GM12873 (cell line): Measurements from ENCODE around the gene CD81.

Experiments
- TF ChIP-seq, protein P1 (sequence below): IDR thresholded peaks from 2 replicates; pipeline ENCODE4 v1.5.1; 2012; ENCODE audit warnings: low read depth, mild to moderate bottlenecking, moderate library complexity, low read length, control low read depth; ENCODE audit not compliant: insufficient read depth; ENCODE audit errors: missing control alignments

CD81 gene

DNA sequence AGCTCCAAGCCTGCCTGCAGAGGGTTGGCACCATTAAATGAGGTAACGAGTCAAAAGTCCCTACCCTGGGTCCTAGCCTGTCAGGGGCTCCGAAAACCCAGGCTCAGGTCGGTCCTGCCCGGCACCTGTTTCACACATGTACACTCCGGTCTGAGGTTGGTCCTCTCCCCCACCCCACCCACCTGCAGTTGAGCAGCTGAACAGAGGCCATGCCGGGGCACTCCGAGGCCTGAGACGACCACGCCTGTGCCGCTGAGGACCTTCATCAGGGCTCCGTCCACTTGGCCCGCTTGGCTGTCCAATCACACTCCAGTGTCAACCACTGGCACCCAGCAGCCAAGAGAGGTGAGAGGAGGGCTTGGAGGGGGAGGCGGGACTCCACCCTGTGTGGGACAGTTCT lies 25.0 kb downstream of the CD81 start:
- TF ChIP-seq, protein P1, sequence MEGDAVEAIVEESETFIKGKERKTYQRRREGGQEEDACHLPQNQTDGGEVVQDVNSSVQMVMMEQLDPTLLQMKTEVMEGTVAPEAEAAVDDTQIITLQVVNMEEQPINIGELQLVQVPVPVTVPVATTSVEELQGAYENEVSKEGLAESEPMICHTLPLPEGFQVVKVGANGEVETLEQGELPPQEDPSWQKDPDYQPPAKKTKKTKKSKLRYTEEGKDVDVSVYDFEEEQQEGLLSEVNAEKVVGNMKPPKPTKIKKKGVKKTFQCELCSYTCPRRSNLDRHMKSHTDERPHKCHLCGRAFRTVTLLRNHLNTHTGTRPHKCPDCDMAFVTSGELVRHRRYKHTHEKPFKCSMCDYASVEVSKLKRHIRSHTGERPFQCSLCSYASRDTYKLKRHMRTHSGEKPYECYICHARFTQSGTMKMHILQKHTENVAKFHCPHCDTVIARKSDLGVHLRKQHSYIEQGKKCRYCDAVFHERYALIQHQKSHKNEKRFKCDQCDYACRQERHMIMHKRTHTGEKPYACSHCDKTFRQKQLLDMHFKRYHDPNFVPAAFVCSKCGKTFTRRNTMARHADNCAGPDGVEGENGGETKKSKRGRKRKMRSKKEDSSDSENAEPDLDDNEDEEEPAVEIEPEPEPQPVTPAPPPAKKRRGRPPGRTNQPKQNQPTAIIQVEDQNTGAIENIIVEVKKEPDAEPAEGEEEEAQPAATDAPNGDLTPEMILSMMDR = no peak

DNA sequence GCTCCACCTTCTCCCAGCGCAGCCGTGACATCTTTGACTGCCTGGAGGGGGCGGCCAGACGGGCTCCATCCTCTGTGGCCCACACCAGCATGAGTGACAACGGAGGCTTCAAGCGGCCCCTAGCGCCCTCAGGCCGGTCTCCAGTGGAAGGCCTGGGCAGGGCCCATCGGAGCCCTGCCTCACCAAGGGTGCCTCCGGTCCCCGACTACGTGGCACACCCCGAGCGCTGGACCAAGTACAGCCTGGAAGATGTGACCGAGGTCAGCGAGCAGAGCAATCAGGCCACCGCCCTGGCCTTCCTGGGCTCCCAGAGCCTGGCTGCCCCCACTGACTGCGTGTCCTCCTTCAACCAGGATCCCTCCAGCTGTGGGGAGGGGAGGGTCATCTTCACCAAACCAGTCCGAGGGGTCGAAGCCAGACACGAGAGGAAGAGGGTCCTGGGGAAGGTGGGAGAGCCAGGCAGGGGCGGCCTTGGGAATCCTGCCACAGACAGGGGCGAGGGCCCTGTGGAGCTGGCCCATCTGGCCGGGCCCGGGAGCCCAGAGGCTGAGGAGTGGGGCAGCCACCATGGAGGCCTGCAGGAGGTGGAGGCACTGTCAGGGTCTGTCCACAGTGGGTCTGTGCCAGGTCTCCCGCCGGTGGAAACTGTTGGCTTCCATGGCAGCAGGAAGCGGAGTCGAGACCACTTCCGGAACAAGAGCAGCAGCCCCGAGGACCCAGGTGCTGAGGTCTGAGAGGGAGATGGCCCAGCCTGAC lies 26.0 kb downstream of the CD81 start:
- TF ChIP-seq, protein P1 = no peak

DNA sequence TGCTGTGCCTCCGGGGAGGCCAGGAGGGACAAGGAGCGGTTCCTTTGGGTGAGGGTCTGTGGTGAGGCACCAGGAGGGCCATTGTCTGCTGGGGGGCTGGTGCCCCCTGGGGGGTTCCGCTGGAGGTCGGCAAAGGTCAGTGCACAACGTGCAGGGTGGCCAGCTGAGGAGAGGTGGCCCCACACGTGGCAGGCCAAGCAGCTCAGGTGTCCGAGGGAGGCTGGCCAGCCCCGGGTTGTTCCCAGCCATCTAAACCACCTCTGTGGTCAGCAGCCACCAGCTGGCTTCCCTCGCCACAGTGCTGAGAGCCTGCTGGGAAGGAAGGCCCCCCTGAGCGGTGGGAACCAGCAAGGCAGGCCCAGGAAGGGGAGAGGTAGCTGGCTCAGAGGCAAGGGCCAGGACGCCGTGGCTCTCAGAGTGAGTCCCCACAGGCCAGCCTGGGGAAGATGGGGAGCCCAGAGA lies 27.7 kb downstream of the CD81 start:
- TF ChIP-seq, protein P1 = no peak

DNA sequence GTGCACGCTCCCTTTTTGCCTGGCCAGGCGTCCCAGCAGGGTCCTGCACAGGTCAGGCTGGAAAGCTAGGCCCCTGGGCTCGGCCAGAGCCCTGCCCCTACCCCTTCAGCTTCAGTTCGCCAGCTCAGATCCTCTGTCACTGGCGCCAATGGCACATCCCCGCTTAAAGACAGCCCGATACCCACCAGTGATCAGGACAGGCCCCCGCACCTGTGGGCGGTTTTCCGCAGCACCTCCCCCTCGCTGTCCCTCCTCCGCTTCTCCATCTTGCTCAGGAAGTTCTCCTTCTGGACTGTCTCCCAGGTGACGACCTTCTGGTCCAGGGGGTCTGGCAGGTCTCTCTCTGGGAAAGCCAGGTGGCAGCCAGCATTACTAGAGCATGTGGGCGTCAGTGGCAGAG lies 29.3 kb downstream of the CD81 start:
- TF ChIP-seq, protein P1 = no peak

DNA sequence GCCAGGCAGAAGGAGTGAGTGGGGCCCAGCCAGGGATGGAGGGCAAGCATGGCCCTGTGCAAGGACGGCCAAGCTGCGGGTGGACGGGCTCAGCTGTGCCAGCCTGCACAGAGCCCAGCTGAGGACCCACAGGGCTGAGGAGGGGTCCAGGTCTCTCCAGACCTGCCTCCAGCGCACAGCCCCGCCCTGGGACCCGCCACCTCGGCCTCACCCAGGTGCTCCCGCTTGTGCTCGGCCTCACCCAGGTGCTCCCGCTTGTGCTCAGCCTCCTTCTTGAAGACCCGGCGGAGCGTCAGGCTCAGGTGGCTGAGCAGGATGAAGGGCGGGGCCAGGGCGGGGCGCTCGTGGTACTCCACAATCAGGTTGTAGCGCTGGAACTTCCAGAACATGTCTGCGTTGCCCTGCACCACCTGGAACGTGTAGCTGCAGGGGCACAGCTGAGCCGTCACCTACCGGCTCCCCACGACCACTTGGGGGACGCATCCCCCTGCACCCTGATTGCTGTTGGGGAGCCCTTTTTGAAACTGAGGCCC lies 29.8 kb downstream of the CD81 start:
- TF ChIP-seq, protein P1 = no peak

DNA sequence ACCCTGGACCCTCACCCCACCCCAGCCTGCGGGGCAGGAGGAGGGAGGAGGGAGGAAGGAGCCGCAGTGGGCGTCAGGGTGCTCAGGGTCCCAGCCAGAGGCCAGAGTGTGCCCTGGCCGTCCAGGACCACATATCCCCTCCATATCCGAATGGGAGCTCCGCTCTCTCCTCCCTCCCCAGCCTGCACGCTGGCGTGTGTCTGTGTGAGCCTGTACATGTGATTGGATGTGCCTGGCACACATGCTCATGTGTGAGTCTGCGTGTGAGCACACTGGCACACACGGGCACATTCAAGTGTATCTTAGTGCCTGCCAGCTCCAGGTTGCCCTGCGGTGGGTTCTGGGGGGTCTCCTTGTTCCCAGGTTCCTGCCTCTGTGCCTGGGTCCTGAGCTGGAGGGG lies 31.6 kb downstream of the CD81 start:
- TF ChIP-seq, protein P1 = no peak

DNA sequence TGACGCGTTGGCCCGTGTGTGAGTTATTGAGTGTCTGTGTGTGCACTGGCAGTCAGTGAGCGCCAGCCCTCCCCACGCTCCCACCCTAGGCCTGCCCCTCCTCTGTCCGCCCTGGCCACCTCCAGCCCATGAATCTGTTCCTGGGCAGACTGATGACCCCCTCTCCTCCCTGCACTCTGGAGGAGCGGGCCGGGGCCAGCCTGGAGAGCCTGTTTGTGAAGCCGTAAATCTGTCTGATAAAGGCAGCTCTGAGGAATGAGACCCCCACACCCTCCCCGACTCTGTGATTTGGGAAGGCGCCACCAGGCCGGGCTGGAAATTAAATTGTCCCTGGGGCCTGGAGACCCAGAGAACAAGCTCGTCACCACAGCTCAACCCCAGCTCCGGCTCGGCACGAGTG lies 32.0 kb downstream of the CD81 start:
- TF ChIP-seq, protein P1 = no peak
